Smooth muscle cell (in vitro differentiated cells): Measurements from ENCODE around the gene SERINC5. TPM values are rescaled to one million over a fixed set of nuclear protein-coding genes. Genes with fewer than 3 reads are reported as not detected.

Experiments
- DNase-seq: peaks from one replicate; lab custom pipeline; 2025; ENCODE audit not compliant: unreplicated experiment; lab: John Stamatoyannopoulos, UW
- H2AFZ ChIP-seq: fragments of 200-600 bp; sonication (generic); 2 replicates; pipeline ENCODE4 v1.6.0; 2016; ENCODE audit warnings: antibody characterized with exemption, low read depth, mild to moderate bottlenecking
- H3F3A ChIP-seq: fragments of 200-600 bp; sonication (generic); 2 replicates; pipeline ENCODE4 v1.6.0; 2017; ENCODE audit warnings: antibody characterized with exemption, low read depth
- H3K27ac ChIP-seq: fragments of 200-600 bp; sonication (generic); 2 replicates; pipeline ENCODE4 v1.5.1; 2016; ENCODE audit warnings: low read depth, mild to moderate bottlenecking
- H3K27me3 ChIP-seq: fragments of 200-600 bp; sonication (generic); 2 replicates; pipeline ENCODE4 v1.6.1; 2016; ENCODE audit warnings: low read depth, mild to moderate bottlenecking
- H3K36me3 ChIP-seq: fragments of 200-600 bp; sonication (generic); 2 replicates; pipeline ENCODE4 v1.5.1; 2016; ENCODE audit warnings: low read depth
- H3K4me1 ChIP-seq: fragments of 200-600 bp; sonication (generic); 2 replicates; pipeline ENCODE4 v1.5.1; 2016; ENCODE audit warnings: low read depth
- H3K4me2 ChIP-seq: fragments of 200-600 bp; sonication (generic); 2 replicates; pipeline ENCODE4 v1.6.0; 2016; ENCODE audit warnings: mild to moderate bottlenecking
- H3K4me3 ChIP-seq: fragments of 200-600 bp; sonication (generic); 2 replicates; pipeline ENCODE4 v1.5.1; 2016; ENCODE audit warnings: mild to moderate bottlenecking
- H3K79me2 ChIP-seq: fragments of 200-600 bp; sonication (generic); 2 replicates; pipeline ENCODE4 v1.6.0; 2016; ENCODE audit warnings: low read depth, mild to moderate bottlenecking
- H3K9ac ChIP-seq: fragments of 200-600 bp; sonication (generic); 2 replicates; pipeline ENCODE4 v1.6.0; 2016; ENCODE audit warnings: low read depth
- H3K9me3 ChIP-seq: fragments of 200-600 bp; sonication (generic); replicated peaks from 2 replicates; pipeline ENCODE4 v1.5.1; 2016; ENCODE audit warnings: low read depth
- H4K20me1 ChIP-seq: fragments of 200-600 bp; sonication (generic); 2 replicates; pipeline ENCODE4 v1.6.0; 2016; ENCODE audit warnings: low read depth
- CTCF ChIP-seq: fragments of 200-600 bp; sonication (generic); IDR thresholded peaks from 2 replicates; pipeline ENCODE4 v1.5.1; 2017; ENCODE audit warnings: borderline replicate concordance, mild to moderate bottlenecking, antibody characterized with exemption; ENCODE audit not compliant: insufficient read depth, poor library complexity, severe bottlenecking
- WGBS: methylation state at CpG from one replicate; pipeline ENCODE4 v1.1.7; 2016; ENCODE audit warnings: low lambda C conversion rate; 5-methylcytosine and 5-hydroxymethylcytosine counted together
- polyA plus RNA-seq: library from polyadenylated mRNA; unstranded; fragments of >200 nt; fragmentation: Nextera tagmentation; extraction: Ambion mirVana; gene quantifications from 2 replicates; pipeline ENCODE4 v1.2.1, GENCODE V29; 2016
- total RNA-seq: library from RNA; depleted of rRNA; stranded (reverse); fragments of >200 nt; gene quantifications from 2 replicates; pipeline ENCODE4 v1.2.3, GENCODE V29; 2014

SERINC5 gene
- total and polyA plus RNA-seq, 2 experiments from 2014 or later, result 4.5 to 37.0 TPM

DNA sequence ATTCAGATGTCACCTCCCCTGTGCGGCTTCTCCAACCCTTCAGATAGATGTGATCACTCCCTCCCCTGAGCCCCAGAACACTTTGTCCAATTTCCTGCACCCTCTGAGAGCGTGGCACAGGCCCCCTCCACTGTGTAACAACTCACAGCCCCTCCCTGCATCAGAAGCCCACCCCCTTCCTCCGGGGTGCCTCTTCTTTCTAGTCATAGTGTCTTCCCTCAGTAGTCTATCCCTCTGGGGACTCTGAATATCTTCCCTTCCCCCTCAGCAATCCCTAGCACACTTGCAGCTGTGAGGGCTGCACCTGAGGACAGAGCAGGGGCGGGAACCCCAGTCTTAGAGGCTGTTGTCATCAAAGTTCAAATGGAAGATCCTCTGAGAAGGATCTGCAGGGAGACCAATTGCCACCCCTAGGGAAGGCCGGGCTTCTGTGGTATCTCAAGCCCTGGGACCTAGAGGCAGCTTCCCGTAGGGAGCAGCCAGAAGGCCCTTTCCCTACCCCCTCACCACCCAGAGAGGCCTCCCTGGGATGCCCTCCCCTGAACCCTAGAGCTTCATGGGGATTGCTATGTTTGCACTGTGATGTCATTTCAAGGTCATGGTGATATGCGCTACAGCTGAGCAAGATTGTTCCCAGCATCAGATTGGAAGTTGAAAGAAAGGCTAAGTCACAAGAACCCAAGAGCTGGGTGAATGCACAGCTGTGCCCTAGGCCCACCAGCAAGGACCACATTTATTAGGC is 150.0 kb downstream of the SERINC5 start:
- Histone ChIP-seq H3K36me3 (no peaks in the 10 kb centered on the region), H3K9ac (no peak overlapping the region), H3K9me3 (no peaks in the 10 kb centered on the region), H3K4me2 (no peak overlapping the region), H2AFZ (no peak overlapping the region), H3F3A (no peaks in the 10 kb centered on the region), H3K79me2 (no peaks in the 10 kb centered on the region), H3K4me1 (peaks cover 16% of the 10 kb centered on the region), H3K4me3 (no peak overlapping the region), H4K20me1 (no peaks in the 10 kb centered on the region), H3K27me3 (no peaks in the 10 kb centered on the region), H3K27ac (no peak overlapping the region)
- 84% methylated on average over 7 of the region's 7 CpGs for WGBS
- no peak for TF ChIP-seq CTCF
- no peak for DNase-seq

DNA sequence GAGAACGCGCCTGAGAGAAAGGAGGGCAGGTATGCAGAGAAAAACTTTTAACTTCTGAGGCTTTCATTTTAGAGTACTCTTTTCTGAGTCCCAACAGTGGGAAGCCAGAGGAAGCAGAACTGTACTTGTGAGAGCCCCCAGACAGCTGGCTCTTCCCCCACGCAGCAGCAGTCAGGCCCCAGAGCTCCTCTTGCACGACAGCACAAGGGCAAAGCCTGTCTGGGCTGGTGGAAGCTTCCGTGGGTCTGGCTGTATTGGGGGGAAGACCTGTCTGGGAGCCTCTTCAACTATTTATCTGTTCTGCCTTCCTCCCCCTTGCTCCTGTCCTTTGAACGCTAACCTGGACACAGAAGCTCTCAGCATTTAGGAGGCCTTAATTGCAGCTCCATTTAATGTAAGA is 152.5 kb downstream of the SERINC5 start:
- H3K4me1 ChIP-seq, result peaks cover under 1% of the 10 kb centered on the region
- TF ChIP-seq CTCF, result no peak
- H3K27me3 ChIP-seq, result no peaks in the 10 kb centered on the region
- H3K79me2 ChIP-seq, result no peaks in the 10 kb centered on the region
- no peaks in the 10 kb centered on the region for H3K36me3 ChIP-seq
- H3K27ac ChIP-seq, result no peak overlapping the region
- no peak overlapping the region for H3K9ac ChIP-seq
- H2AFZ ChIP-seq, result no peak overlapping the region
- no peak overlapping the region for H3K4me3 ChIP-seq
- no peaks in the 10 kb centered on the region for H4K20me1 ChIP-seq
- no peak for DNase-seq
- H3K9me3 ChIP-seq, result no peaks in the 10 kb centered on the region
- H3K4me2 ChIP-seq, result no peak overlapping the region
- no peaks in the 10 kb centered on the region for H3F3A ChIP-seq
- WGBS, result 77% methylated on average over 6 of the region's 6 CpGs

- TF ChIP-seq CTCF, result no peak
- DNase-seq, result no peak
- Histone ChIP-seq H3K4me2 (no peak overlapping the region), H2AFZ (no peak overlapping the region), H3K27me3 (no peaks in the 10 kb centered on the region), H3K36me3 (no peaks in the 10 kb centered on the region), H3K9ac (no peak overlapping the region), H3K4me1 (peaks cover 8% of the 10 kb centered on the region), H3K9me3 (no peaks in the 10 kb centered on the region), H3K79me2 (no peaks in the 10 kb centered on the region), H3K4me3 (no peak overlapping the region), H3F3A (no peaks in the 10 kb centered on the region), H3K27ac (no peak overlapping the region), H4K20me1 (no peaks in the 10 kb centered on the region)
Measured at GRCh38 chr5:80101993-80102392, 153.9 kb downstream of the SERINC5 start.

- 80% methylated on average over 10 of the region's 10 CpGs for WGBS
- no peak for TF ChIP-seq CTCF
- Histone ChIP-seq H3K36me3 (no peaks in the 10 kb centered on the region), H3K4me1 (peaks cover 28% of the 10 kb centered on the region), H3K9ac (no peak overlapping the region), H3K4me2 (no peak overlapping the region), H3K27me3 (no peaks in the 10 kb centered on the region), H2AFZ (no peak overlapping the region), H3K79me2 (no peaks in the 10 kb centered on the region), H3K4me3 (no peak overlapping the region), H3K27ac (no peak overlapping the region), H4K20me1 (no peaks in the 10 kb centered on the region), H3F3A (no peaks in the 10 kb centered on the region), H3K9me3 (no peaks in the 10 kb centered on the region)
- DNase-seq, result no peak
Measured at GRCh38 chr5:80097451-80097850, 158.4 kb downstream of the SERINC5 start.
